Measurements from ENCODE around the gene CATSPERZ. TPM values are rescaled to one million over a fixed set of nuclear protein-coding genes. Genes with fewer than 3 reads are reported as not detected.

Gene CATSPERZ
- total and polyA plus RNA-seq, 2 of the 8 experiments (the other 6 are each of a cell fraction or from before 2014, with no cell fraction given): 0.77 TPM; not detected in 1

- Histone ChIP-seq H3K9ac (replicated peaks in 1 of 4; ENCODE audit: extremely low read depth in 1 of 4, low read depth in 3 of 4, low read length in 3 of 4) (no peak overlapping the region), H2BK5ac (ENCODE audit: low read depth, low read length) (no peak overlapping the region), H3K18ac (ENCODE audit: extremely low read depth, low read length) (no peak overlapping the region), H4K91ac (replicated peaks; ENCODE audit: insufficient read length, low read length) (no peak overlapping the region), H2BK12ac (ENCODE audit: low read depth, low read length) (no peak overlapping the region; the same call in 1 of the 2 replicates), H3K4me2 (ENCODE audit: insufficient read depth in 1 of 2, low read depth in 2 of 2, low read length in 2 of 2) (no peak overlapping the region), H4K20me1 (replicated peaks in 1 of 2; ENCODE audit: control insufficient read depth in 1 of 2, insufficient read depth in 2 of 2, low read length in 2 of 2) (no peaks in the 10 kb centered on the region), H3K79me2 (ENCODE audit: control insufficient read depth in 1 of 2, insufficient read depth in 2 of 2, low read length in 2 of 2) (no peaks in the 10 kb centered on the region), H3K14ac (ENCODE audit: insufficient read length) (no peak overlapping the region), H2BK120ac (replicated peaks; ENCODE audit: low read depth, low read length) (no peak overlapping the region), H3K4me3 (ENCODE audit: extremely low read depth in 1 of 4, insufficient read depth in 2 of 4, low read depth in 3 of 4, low read length in 4 of 4) (no peak overlapping the region), H3K4ac (replicated peaks; ENCODE audit: insufficient read length, low read depth, low read length) (no peak overlapping the region), H3K79me1 (ENCODE audit: low read depth, low read length) (no peaks in the 10 kb centered on the region; the same call in 1 of the 2 replicates), H2AK5ac (ENCODE audit: low read depth, low read length) (no peak overlapping the region), H3K9me3 (ENCODE audit: insufficient read depth in 2 of 2, low read depth in 1 of 2, low read length in 1 of 2) (no peaks in the 10 kb centered on the region), H3K27ac (ENCODE audit: low read depth, low read length) (no peak overlapping the region), H3K4me1 (replicated peaks in 1 of 4; ENCODE audit: control insufficient read depth in 3 of 4, insufficient read depth in 4 of 4, low read length in 3 of 4) (peaks cover 0 to 8% (median 4%) of the 10 kb centered on the region in 4 experiments; a peak in 4 of 7 replicates), H2AFZ (ENCODE audit: low read length) (no peak overlapping the region), H2BK15ac (ENCODE audit: low read length) (no peak overlapping the region), H4K8ac (ENCODE audit: extremely low read depth, insufficient read depth, low read length) (no peak overlapping the region), H2BK20ac (ENCODE audit: low read length) (no peak overlapping the region), H4K5ac (ENCODE audit: insufficient read length, low read depth, low read length) (no peak overlapping the region), H3K56ac (replicated peaks; ENCODE audit: insufficient read length, low read depth, low read length) (no peak overlapping the region), H3K27me3 (replicated peaks in 1 of 4; ENCODE audit: control insufficient read depth in 3 of 4, extremely low read depth in 1 of 4, insufficient read depth in 3 of 4, low read length in 3 of 4) (peaks cover 0 to 7% (median 0%) of the 10 kb centered on the region in 4 experiments; a peak in 1 of 7 replicates), H3K23ac (ENCODE audit: insufficient read length) (no peak overlapping the region), H3K36me3 (ENCODE audit: control insufficient read depth in 2 of 4, insufficient read depth in 4 of 4, low read length in 3 of 4) (no peaks in the 10 kb centered on the region; a peak in 1 of 8 replicates), H3K23me2 (ENCODE audit: low read depth, low read length) (peaks cover 10% of the 10 kb centered on the region; the same call in 1 of the 2 replicates)
- FAIRE-seq (no peak), DNase-seq (ENCODE audit: low read depth in 1 of 2, low spot score in 2 of 2) (no peak)
- 90% methylated on average over 21 of the region's 22 CpGs; no CpG with 5 or more reads in 1 of the 2 experiments for WGBS, 2 experiments (ENCODE audit: extremely low coverage in 1 of 2, insufficient coverage in 1 of 2, insufficient read length in 1 of 2, insufficient replicate concordance in 2 of 2, low coverage in 1 of 2, low lambda C conversion rate in 2 of 2, missing lambda C conversion rate in 1 of 2)
- ChIA-PET CTCF (ENCODE audit: partially characterized antibody) (interaction anchor here (0.7 to 11.4 kb wide), 6 partner anchors 12 to 61 kb away, joined by 3 to 134 read pairs (median 4); partner anchors contain the start of genes CATSPERZ and ESRRA), POLR2A (ENCODE audit: partially characterized antibody) (interaction anchor here (1.5 to 9.5 kb wide), 4 partner anchors 12 to 37 kb away, joined by 3 to 79 read pairs (median 28); partner anchors contain the start of genes ESRRA and PPP1R14B)
- TF ChIP-seq ATF3 (IDR thresholded peaks at IDR 0.05; ENCODE audit: insufficient read depth, low read depth, low read length) (no peak), EGR1 (IDR thresholded peaks at IDR 0.05; ENCODE audit: borderline replicate concordance, low read depth, low read length) (no peak), TEAD4 (IDR thresholded peaks at IDR 0.05; ENCODE audit: low read depth, low read length) (no peak), YY1 (IDR thresholded peaks at IDR 0.05; ENCODE audit: low read depth, low read length) (no peak), CBX8 (IDR thresholded peaks at IDR 0.05; ENCODE audit: borderline replicate concordance, low read depth, low read length) (no peak), KDM4A (IDR thresholded peaks at IDR 0.05; ENCODE audit: low read depth, low read length, severe bottlenecking) (no peak), E2F6 (IDR thresholded peaks at IDR 0.05) (no peak), SRF (IDR thresholded peaks at IDR 0.05; ENCODE audit: low read depth, low read length) (no peak), USF2 (IDR thresholded peaks at IDR 0.05; ENCODE audit: low read length) (no peak)
Observed at GRCh38 chr11:64281957-64282770, 18.0 kb upstream of the CATSPERZ start.
